NOMO-1 treated with DMSO at 0.1 percent for 48 hours (cell line): ENCODE measurements around the gene OAS3.
"Not testable (repeated sequence)": the region's sequence is repeated elsewhere in the genome, so short reads cannot be mapped to it uniquely, and the experiment has no call there.

ENCODE experiments used
- DNase-seq: peaks from one replicate; lab custom pipeline; 2025; ENCODE audit not compliant: unreplicated experiment; lab: John Stamatoyannopoulos, UW

Gene OAS3

GRCh38 chr12:112937741-112938719 lies at the start of gene OAS3:
TSS of gene OAS3 (plus strand) at chr12:112938474. CDS start at chr12:112938531, 57 bp downstream.
- peak; percentile 58 for DNase-seq

GRCh38 chr12:112891093-112892024 lies 46.9 kb upstream of the OAS3 start:
- DNase-seq = no peak

GRCh38 chr12:112892856-112893255 lies 45.4 kb upstream of the OAS3 start:
- DNase-seq = no peak

- DNase-seq = no peak
These were observed 44.1 kb upstream of the OAS3 start for GRCh38 chr12:112894128-112894527.

GRCh38 chr12:112898380-112898779 lies 39.9 kb upstream of the OAS3 start:
- DNase-seq = no peak

GRCh38 chr12:112900298-112901145 lies 37.8 kb upstream of the OAS3 start:
- peak; percentile 40 for DNase-seq

- DNase-seq = no peak
These were observed 37.0 kb upstream of the OAS3 start for GRCh38 chr12:112901271-112901670.

- DNase-seq = no peak
These were observed 33.7 kb upstream of the OAS3 start for GRCh38 chr12:112904571-112904970.

GRCh38 chr12:112905451-112906089 lies 32.7 kb upstream of the OAS3 start:
- DNase-seq = no peak

GRCh38 chr12:112906712-112907414 lies 31.4 kb upstream of the OAS3 start, which contains the start of gene OAS1:
TSS of gene OAS1 (plus strand) at chr12:112906962. CDS start at chr12:112907040, 78 bp downstream.
- peak; percentile 90 for DNase-seq

- peak; percentile 70 for DNase-seq
These were observed 30.7 kb upstream of the OAS3 start for GRCh38 chr12:112907415-112908157.

GRCh38 chr12:112908548-112908947 lies 29.7 kb upstream of the OAS3 start:
- no peak for DNase-seq

GRCh38 chr12:112909693-112910092 lies 28.6 kb upstream of the OAS3 start:
- DNase-seq = no peak

GRCh38 chr12:112913038-112913688 lies 25.1 kb upstream of the OAS3 start:
- no peak for DNase-seq

- not testable (repeated sequence) for DNase-seq
These were observed 24.4 kb upstream of the OAS3 start for GRCh38 chr12:112913888-112914287.

GRCh38 chr12:112916270-112916669 lies 22.0 kb upstream of the OAS3 start:
- DNase-seq = no peak

- DNase-seq = no peak
These were observed 19.2 kb upstream of the OAS3 start for GRCh38 chr12:112919121-112919520.

- no peak for DNase-seq
These were observed 13.3 kb upstream of the OAS3 start for GRCh38 chr12:112924986-112925385.
